ENCODE data around the gene RPA3.

Gene RPA3

GRCh38 chr7:7612519-7612918 is 105.9 kb downstream of the RPA3 start:
- no peak for DNase-seq (ENCODE audit: low read depth, low spot score)

GRCh38 chr7:7609330-7609729 is 109.1 kb downstream of the RPA3 start:
- DNase-seq (ENCODE audit: low read depth, low spot score): no peak

GRCh38 chr7:7607010-7607409 is 111.4 kb downstream of the RPA3 start:
- DNase-seq (ENCODE audit: low read depth, low spot score): no peak

GRCh38 chr7:7596176-7596575 is 122.2 kb downstream of the RPA3 start:
- DNase-seq (ENCODE audit: low read depth, low spot score): no peak

GRCh38 chr7:7595451-7595850 is 123.0 kb downstream of the RPA3 start:
- peak; percentile 19 for DNase-seq (ENCODE audit: low read depth, low spot score)

Measured in astrocyte of the hippocampus (primary cell).